SK-N-SH (cell line): Measurements from ENCODE around the gene CGN. TPM values are rescaled to one million over a fixed set of nuclear protein-coding genes. Genes with fewer than 3 reads are reported as not detected.

ENCODE experiments used
- CTCF ChIA-PET: fragments of 300-600, 350-600 bp; formaldehyde crosslinking; extraction: SDS; loops from one replicate; lab custom pipeline; 2021; lab: Yijun Ruan, JAX
- POLR2A ChIA-PET: fragments of 350-600 bp; sonication (Branson Sonifier 250); formaldehyde crosslinking; extraction: SDS; loops from one replicate; lab custom pipeline; 2020; ENCODE audit warnings: antibody characterized with exemption, inconsistent platforms; lab: Yijun Ruan, JAX
- DNase-seq: peaks from one replicate; pipeline ENCODE4 v3.0.0; 2012
- H2AFZ ChIP-seq: fragments of 200-600 bp; sonication (generic); 2 replicates; pipeline ENCODE4 v1.8.1; 2016; ENCODE audit warnings: antibody characterized with exemption, mild to moderate bottlenecking, low read depth
- H3F3A ChIP-seq: fragments of 200-600 bp; sonication (generic); replicated peaks from 2 replicates; pipeline ENCODE3; 2016; ENCODE audit warnings: antibody characterized with exemption, mild to moderate bottlenecking; ENCODE audit not compliant: insufficient read depth
- H3K27ac ChIP-seq, 2 experiments: fragments of 200-500 bp in 1 of 2; fragments of 200-600 bp in 1 of 2; sonication (Bioruptor generic) in 1 of 2; sonication (generic), shearing (Covaris generic) in 1 of 2; 2 replicates each; pipeline versions ENCODE4 v1.5.1 to v1.6.1; 2014 to 2016; ENCODE audit warnings: low read depth in 2 of 2, inconsistent platforms in 1 of 2, low read length in 1 of 2, mild to moderate bottlenecking in 1 of 2, mixed read lengths in 1 of 2
- H3K27me3 ChIP-seq: fragments of 200-600 bp; sonication (generic), shearing (Covaris generic); 2 replicates; pipeline ENCODE4 v1.6.1; 2016; ENCODE audit warnings: mixed run types; ENCODE audit not compliant: insufficient read depth
- H3K36me3 ChIP-seq, 2 experiments: fragments of 200-500 bp in 1 of 2; fragments of 200-600 bp in 1 of 2; sonication (Bioruptor generic) in 1 of 2; sonication (generic) in 1 of 2; replicated peaks in 1 of 2; 2 replicates each; pipeline versions ENCODE3 to v1.5.1; 2014 to 2016; ENCODE audit warnings: low read length in 1 of 2, mild to moderate bottlenecking in 1 of 2; ENCODE audit not compliant: insufficient read depth in 2 of 2, control insufficient read depth in 1 of 2
- H3K4me1 ChIP-seq, 2 experiments: fragments of 200-500 bp in 1 of 2; fragments of 200-600 bp in 1 of 2; sonication (Bioruptor generic) in 1 of 2; sonication (generic), shearing (Covaris generic) in 1 of 2; 2 replicates each; pipeline versions ENCODE4 v1.5.1 to v1.6.1; 2014 to 2016; ENCODE audit warnings: low read depth in 1 of 2, low read length in 1 of 2, mixed run types in 1 of 2; ENCODE audit not compliant: insufficient read depth in 2 of 2, control insufficient read depth in 1 of 2
- H3K4me2 ChIP-seq: fragments of 200-600 bp; sonication (generic), shearing (Covaris generic); 2 replicates; pipeline ENCODE4 v1.6.1; 2017; ENCODE audit warnings: mixed run types
- H3K4me3 ChIP-seq, 2 experiments: fragments of 200-500 bp in 1 of 2; fragments of 200-600 bp in 1 of 2; sonication (Bioruptor generic) in 1 of 2; sonication (generic), shearing (Covaris generic) in 1 of 2; 2 replicates each; pipeline versions ENCODE4 v1.5.1 to v1.8.1; 2014 to 2016; ENCODE audit warnings: low read depth in 2 of 2, inconsistent platforms in 1 of 2, low read length in 1 of 2, mild to moderate bottlenecking in 1 of 2, mixed read lengths in 1 of 2, moderate library complexity in 1 of 2
- H3K79me2 ChIP-seq: fragments of 200-600 bp; sonication (generic); 2 replicates; pipeline ENCODE4 v1.8.1; 2017; ENCODE audit warnings: mild to moderate bottlenecking; ENCODE audit not compliant: insufficient read depth
- H3K9ac ChIP-seq: fragments of 200-600 bp; sonication (generic); 2 replicates; pipeline ENCODE4 v1.6.1; 2017; ENCODE audit warnings: mixed run types
- H3K9me2 ChIP-seq: fragments of 200-600 bp; sonication (generic); 2 replicates; pipeline ENCODE4 v1.6.1; 2017; ENCODE audit warnings: mixed run types
- H3K9me3 ChIP-seq: fragments of 200-600 bp; sonication (generic); 2 replicates; pipeline ENCODE4 v1.6.1; 2017; ENCODE audit warnings: mixed run types, mild to moderate bottlenecking, moderate library complexity
- H4K20me1 ChIP-seq: fragments of 200-600 bp; sonication (generic); 2 replicates; pipeline ENCODE4 v1.6.1; 2017; ENCODE audit warnings: mild to moderate bottlenecking, mixed run types; ENCODE audit not compliant: insufficient read depth
- ELF1 ChIP-seq: IDR thresholded peaks from 2 replicates; pipeline ENCODE4 v1.4.0; 2012
- EZH2phosphoT487 ChIP-seq: fragments of 200-600 bp; sonication (generic); IDR thresholded peaks from 2 replicates; pipeline ENCODE4 v1.6.1; 2017; ENCODE audit warnings: low read depth, mixed run types, mild to moderate bottlenecking, antibody characterized with exemption, moderate library complexity, borderline replicate concordance
- FOSL2 ChIP-seq: IDR thresholded peaks from 2 replicates; pipeline ENCODE4 v1.4.0; 2012; ENCODE audit warnings: low read depth, mild to moderate bottlenecking, moderate library complexity, borderline replicate concordance
- FOXJ3 ChIP-seq: sonication (generic); formaldehyde crosslinking; IDR thresholded peaks from 2 replicates; pipeline ENCODE4 v1.5.1; 2020; ENCODE audit warnings: mild to moderate bottlenecking, missing genetic modification reagents
- GATA2 ChIP-seq: sonication (generic); formaldehyde crosslinking; IDR thresholded peaks from 2 replicates; pipeline ENCODE4 v1.5.0; 2020; ENCODE audit warnings: mild to moderate bottlenecking, missing genetic modification reagents
- MXI1 ChIP-seq: IDR thresholded peaks from 2 replicates; pipeline ENCODE4 v1.6.1; 2012; ENCODE audit warnings: mild to moderate bottlenecking, low read depth, low read length, improper control_type of control experiment
- PBX3 ChIP-seq: IDR thresholded peaks from 2 replicates; pipeline ENCODE4; 2012
- RCOR1 ChIP-seq: fragments of 150-350 bp; IDR thresholded peaks from 2 replicates; pipeline ENCODE4 v1.6.1; 2017; ENCODE audit warnings: antibody characterized with exemption, low read length
- RFX5 ChIP-seq: IDR thresholded peaks from 2 replicates; pipeline ENCODE4 v1.6.1; 2012; ENCODE audit warnings: mild to moderate bottlenecking, improper control_type of control experiment, low read length
- RXRA ChIP-seq: IDR thresholded peaks from 2 replicates; pipeline ENCODE4 v1.4.0; 2012; ENCODE audit warnings: low read depth, mild to moderate bottlenecking, borderline replicate concordance
- SMC3 ChIP-seq: IDR thresholded peaks from 2 replicates; pipeline ENCODE4 v1.6.1; 2012; ENCODE audit warnings: low read depth, low read length, improper control_type of control experiment
- TCF12 ChIP-seq: IDR thresholded peaks from 2 replicates; pipeline ENCODE4 v1.4.0; 2012
- TEAD4 ChIP-seq: IDR thresholded peaks from 2 replicates; pipeline ENCODE4 v1.4.0; 2012; ENCODE audit warnings: mild to moderate bottlenecking, borderline replicate concordance; ENCODE audit not compliant: insufficient read depth
- USF1 ChIP-seq: IDR thresholded peaks from 2 replicates; pipeline ENCODE4 v1.4.0; 2012; ENCODE audit warnings: low read depth, borderline replicate concordance
- YY1 ChIP-seq: IDR thresholded peaks from 2 replicates; pipeline ENCODE4 v1.4.0; 2012; ENCODE audit warnings: low read depth, mild to moderate bottlenecking
- WGBS: methylation state at CpG from one replicate; pipeline ENCODE4 v1.1.6; 2017; ENCODE audit warnings: low lambda C conversion rate; 5-methylcytosine and 5-hydroxymethylcytosine counted together
- polyA plus RNA-seq, 3 experiments: library from polyadenylated mRNA; depleted of rRNA; stranded (reverse); fragments of >200 nt; gene quantifications; 2 replicates each; pipeline ENCODE4 v1.2.3, GENCODE V29; 2012
- TF ChIP-seq, protein P1 (sequence below): IDR thresholded peaks from 2 replicates; pipeline ENCODE4 v1.6.1; 2012; ENCODE audit warnings: mild to moderate bottlenecking, low read depth, low read length, moderate library complexity
- TF ChIP-seq, protein P2 (sequence below): IDR thresholded peaks from 2 replicates; pipeline ENCODE4 v1.4.0; 2012; ENCODE audit warnings: low read depth
- TF ChIP-seq, protein P3 (sequence below): IDR thresholded peaks from 2 replicates; pipeline ENCODE4 v1.4.0; 2012; ENCODE audit warnings: low read depth, borderline replicate concordance

CGN gene
- polyA plus RNA-seq, 1 of the 3 experiments (the other 2 are of a cell fraction): 0.36 TPM

GRCh38 chr1:151486557-151486956 lies 24.6 kb upstream of the CGN start:
- no peaks in the 10 kb centered on the region for H3K4me1 ChIP-seq
- H3K4me2 ChIP-seq: no peak overlapping the region
- CTCF ChIA-PET: no interaction called here
- no peak overlapping the region for H3K27ac ChIP-seq
- no peak for TF ChIP-seq MXI1
- no peak for TF ChIP-seq USF1
- TF ChIP-seq, protein P1, sequence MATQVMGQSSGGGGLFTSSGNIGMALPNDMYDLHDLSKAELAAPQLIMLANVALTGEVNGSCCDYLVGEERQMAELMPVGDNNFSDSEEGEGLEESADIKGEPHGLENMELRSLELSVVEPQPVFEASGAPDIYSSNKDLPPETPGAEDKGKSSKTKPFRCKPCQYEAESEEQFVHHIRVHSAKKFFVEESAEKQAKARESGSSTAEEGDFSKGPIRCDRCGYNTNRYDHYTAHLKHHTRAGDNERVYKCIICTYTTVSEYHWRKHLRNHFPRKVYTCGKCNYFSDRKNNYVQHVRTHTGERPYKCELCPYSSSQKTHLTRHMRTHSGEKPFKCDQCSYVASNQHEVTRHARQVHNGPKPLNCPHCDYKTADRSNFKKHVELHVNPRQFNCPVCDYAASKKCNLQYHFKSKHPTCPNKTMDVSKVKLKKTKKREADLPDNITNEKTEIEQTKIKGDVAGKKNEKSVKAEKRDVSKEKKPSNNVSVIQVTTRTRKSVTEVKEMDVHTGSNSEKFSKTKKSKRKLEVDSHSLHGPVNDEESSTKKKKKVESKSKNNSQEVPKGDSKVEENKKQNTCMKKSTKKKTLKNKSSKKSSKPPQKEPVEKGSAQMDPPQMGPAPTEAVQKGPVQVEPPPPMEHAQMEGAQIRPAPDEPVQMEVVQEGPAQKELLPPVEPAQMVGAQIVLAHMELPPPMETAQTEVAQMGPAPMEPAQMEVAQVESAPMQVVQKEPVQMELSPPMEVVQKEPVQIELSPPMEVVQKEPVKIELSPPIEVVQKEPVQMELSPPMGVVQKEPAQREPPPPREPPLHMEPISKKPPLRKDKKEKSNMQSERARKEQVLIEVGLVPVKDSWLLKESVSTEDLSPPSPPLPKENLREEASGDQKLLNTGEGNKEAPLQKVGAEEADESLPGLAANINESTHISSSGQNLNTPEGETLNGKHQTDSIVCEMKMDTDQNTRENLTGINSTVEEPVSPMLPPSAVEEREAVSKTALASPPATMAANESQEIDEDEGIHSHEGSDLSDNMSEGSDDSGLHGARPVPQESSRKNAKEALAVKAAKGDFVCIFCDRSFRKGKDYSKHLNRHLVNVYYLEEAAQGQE: no peak
- TF ChIP-seq SMC3: no peak
- no peak for TF ChIP-seq TEAD4
- TF ChIP-seq ELF1: no peak
- TF ChIP-seq YY1: no peak
- no peak for TF ChIP-seq FOSL2
- TF ChIP-seq RXRA: no peak
- no peak for TF ChIP-seq RFX5
- TF ChIP-seq TCF12: no peak
- TF ChIP-seq, protein P2, sequence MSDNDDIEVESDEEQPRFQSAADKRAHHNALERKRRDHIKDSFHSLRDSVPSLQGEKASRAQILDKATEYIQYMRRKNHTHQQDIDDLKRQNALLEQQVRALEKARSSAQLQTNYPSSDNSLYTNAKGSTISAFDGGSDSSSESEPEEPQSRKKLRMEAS: no peak
- TF ChIP-seq GATA2 (CRISPR knock-in tag): no peak
- TF ChIP-seq EZH2phosphoT487: no peak
- no peaks in the 10 kb centered on the region for H3K27me3 ChIP-seq
- H3K9me2 ChIP-seq: no peaks in the 10 kb centered on the region
- H3K79me2 ChIP-seq: no peaks in the 10 kb centered on the region
- no peak overlapping the region for H3K9ac ChIP-seq
- no peak overlapping the region for H3K4me3 ChIP-seq
- H4K20me1 ChIP-seq: no peaks in the 10 kb centered on the region
- no peaks in the 10 kb centered on the region for H3F3A ChIP-seq
- DNase-seq: no peak
- H3K36me3 ChIP-seq: no peaks in the 10 kb centered on the region
- POLR2A ChIA-PET: no interaction called here
- no peaks in the 10 kb centered on the region for H3K9me3 ChIP-seq
- WGBS: 53% methylated on average over 1 of the region's 1 CpG
- H2AFZ ChIP-seq: no peak overlapping the region

DNA sequence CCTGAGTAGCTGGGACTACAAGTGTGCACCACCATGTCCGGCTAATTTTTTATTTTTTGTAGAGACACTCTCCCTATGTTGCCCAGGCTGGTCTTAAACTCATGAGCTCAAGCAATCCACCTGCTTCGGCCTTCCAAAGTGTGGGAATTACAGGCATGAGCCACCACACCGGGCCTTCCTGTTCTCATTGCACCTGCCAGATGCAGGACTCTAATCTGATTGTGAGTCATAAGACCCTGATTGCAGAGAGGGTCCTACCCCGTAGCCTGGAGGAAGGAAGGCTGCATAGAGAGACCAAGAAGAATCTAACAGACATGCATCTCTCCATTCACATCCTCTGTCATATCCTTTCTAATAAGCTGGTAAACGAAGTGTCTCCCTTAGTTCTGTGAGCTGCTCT lies 19.5 kb upstream of the CGN start:
- no peak overlapping the region for H3K4me2 ChIP-seq
- H3F3A ChIP-seq: no peaks in the 10 kb centered on the region
- 81% methylated on average over 5 of the region's 5 CpGs for WGBS
- H3K79me2 ChIP-seq: no peaks in the 10 kb centered on the region
- POLR2A ChIA-PET: no interaction called here
- H3K27me3 ChIP-seq: no peaks in the 10 kb centered on the region
- H2AFZ ChIP-seq: no peak overlapping the region
- no peak overlapping the region for H3K9ac ChIP-seq
- H3K27ac ChIP-seq: no peak overlapping the region
- H3K4me3 ChIP-seq: no peak overlapping the region
- DNase-seq: no peak
- H4K20me1 ChIP-seq: no peaks in the 10 kb centered on the region
- CTCF ChIA-PET: no interaction called here
- no peaks in the 10 kb centered on the region for H3K9me3 ChIP-seq
- TF ChIP-seq EZH2phosphoT487 (no peak), SMC3 (no peak), PBX3 (no peak), FOXJ3 (CRISPR knock-in tag) (no peak), FOSL2 (no peak), GATA2 (CRISPR knock-in tag) (no peak), TEAD4 (no peak), RCOR1 (no peak)
- TF ChIP-seq, protein P3, sequence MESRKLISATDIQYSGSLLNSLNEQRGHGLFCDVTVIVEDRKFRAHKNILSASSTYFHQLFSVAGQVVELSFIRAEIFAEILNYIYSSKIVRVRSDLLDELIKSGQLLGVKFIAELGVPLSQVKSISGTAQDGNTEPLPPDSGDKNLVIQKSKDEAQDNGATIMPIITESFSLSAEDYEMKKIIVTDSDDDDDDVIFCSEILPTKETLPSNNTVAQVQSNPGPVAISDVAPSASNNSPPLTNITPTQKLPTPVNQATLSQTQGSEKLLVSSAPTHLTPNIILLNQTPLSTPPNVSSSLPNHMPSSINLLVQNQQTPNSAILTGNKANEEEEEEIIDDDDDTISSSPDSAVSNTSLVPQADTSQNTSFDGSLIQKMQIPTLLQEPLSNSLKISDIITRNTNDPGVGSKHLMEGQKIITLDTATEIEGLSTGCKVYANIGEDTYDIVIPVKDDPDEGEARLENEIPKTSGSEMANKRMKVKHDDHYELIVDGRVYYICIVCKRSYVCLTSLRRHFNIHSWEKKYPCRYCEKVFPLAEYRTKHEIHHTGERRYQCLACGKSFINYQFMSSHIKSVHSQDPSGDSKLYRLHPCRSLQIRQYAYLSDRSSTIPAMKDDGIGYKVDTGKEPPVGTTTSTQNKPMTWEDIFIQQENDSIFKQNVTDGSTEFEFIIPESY: no peak
- H3K9me2 ChIP-seq: no peaks in the 10 kb centered on the region
- H3K4me1 ChIP-seq: peaks cover 0 to 12% of the 10 kb centered on the region in 2 experiments; a peak in 2 of 4 replicates
- H3K36me3 ChIP-seq: no peaks in the 10 kb centered on the region
